WTC11 (cell line): Measurements from ENCODE around the gene CRY2. TPM values are rescaled to one million over a fixed set of nuclear protein-coding genes. Genes with fewer than 3 reads are reported as not detected.
A peak's percentile ranks its signal among the peaks of the same experiment; 100 is the strongest.

Experiments used
- ATAC-seq: fragments of 200-7000 bp; cut with Tn5 transposase; 2 replicates; pipeline ENCODE4 v1.10.0; 2021; ENCODE audit warnings: mild to moderate bottlenecking, moderate library complexity
- CTCF ChIA-PET: fragments of 300-600 bp; sonication (Branson Sonifier 250); formaldehyde crosslinking; loops from one replicate; lab custom pipeline; 2021; ENCODE audit warnings: antibody characterized with exemption; lab: Charles Lee
- POLR2A ChIA-PET: fragments of 350-600 bp; sonication (Branson Sonifier 250); formaldehyde crosslinking; loops from one replicate; lab custom pipeline; 2021; ENCODE audit warnings: antibody characterized with exemption; lab: Charles Lee
- DNase-seq: peaks from one replicate; pipeline ENCODE4 v3.0.0; 2021; ENCODE audit warnings: low spot score
- H3K27ac Mint-ChIP-seq: 2 replicates; pipeline ENCODE4 v1.8.0; 2021; ENCODE audit warnings: mixed read lengths
- H3K27me3 Mint-ChIP-seq: 2 replicates; pipeline ENCODE4 v1.8.0; 2021; ENCODE audit warnings: low read depth, mild to moderate bottlenecking, moderate library complexity, mixed read lengths
- H3K36me3 Mint-ChIP-seq: 2 replicates; pipeline ENCODE4 v1.8.0; 2021; ENCODE audit warnings: mixed read lengths
- H3K4me1 Mint-ChIP-seq: 2 replicates; pipeline ENCODE4 v1.8.0; 2022; ENCODE audit warnings: mixed read lengths
- H3K4me3 Mint-ChIP-seq: 2 replicates; pipeline ENCODE4 v1.8.0; 2021; ENCODE audit warnings: mild to moderate bottlenecking, moderate library complexity, mixed read lengths
- H3K9me3 Mint-ChIP-seq: 2 replicates; pipeline ENCODE4 v1.8.0; 2021; ENCODE audit warnings: mixed read lengths
- CBFB ChIP-seq: sonication (generic); formaldehyde crosslinking; IDR thresholded peaks from 2 replicates; pipeline ENCODE4 v1.8.1; 2022; ENCODE audit warnings: mild to moderate bottlenecking, low read depth, missing genetic modification reagents
- ESRRA ChIP-seq: sonication (generic); formaldehyde crosslinking; IDR thresholded peaks from 2 replicates; pipeline ENCODE4 v1.8.1; 2022; ENCODE audit warnings: mild to moderate bottlenecking, missing genetic modification reagents, borderline replicate concordance
- FOXJ3 ChIP-seq: sonication (generic); formaldehyde crosslinking; IDR thresholded peaks from 2 replicates; pipeline ENCODE4 v1.9.0; 2021; ENCODE audit warnings: missing genetic modification reagents, mild to moderate bottlenecking, borderline replicate concordance
- FOXP1 ChIP-seq: sonication (generic); formaldehyde crosslinking; IDR thresholded peaks from 2 replicates; pipeline ENCODE4 v1.8.0; 2022; ENCODE audit warnings: missing genetic modification reagents, mild to moderate bottlenecking, moderate library complexity, borderline replicate concordance
- GRHL2 ChIP-seq: fragments of 250-450 bp; sonication (Bioruptor Pico); IDR thresholded peaks from 2 replicates; pipeline ENCODE4 v1.8.0; 2022; ENCODE audit warnings: mild to moderate bottlenecking, moderate library complexity; ENCODE audit not compliant: insufficient replicate concordance, severe bottlenecking
- GTF2I ChIP-seq: fragments of 250-450 bp; sonication (Bioruptor Pico); conservative IDR thresholded peaks from 2 replicates; pipeline ENCODE4 v1.4.0; 2021; ENCODE audit warnings: mild to moderate bottlenecking
- MXD4 ChIP-seq: fragments of 250-450 bp; sonication (Bioruptor Pico); IDR thresholded peaks from 2 replicates; pipeline ENCODE4 v1.8.0; 2021; ENCODE audit warnings: mild to moderate bottlenecking, moderate library complexity, borderline replicate concordance
- NFE2L1 ChIP-seq: sonication (generic); formaldehyde crosslinking; IDR thresholded peaks from 2 replicates; pipeline ENCODE4 v1.8.1; 2023; ENCODE audit warnings: missing genetic modification reagents
- NR3C1 ChIP-seq: sonication (generic); formaldehyde crosslinking; conservative IDR thresholded peaks from 2 replicates; pipeline ENCODE4 v1.8.1; 2023; ENCODE audit warnings: low read depth, mild to moderate bottlenecking, missing genetic modification reagents
- OVOL2 ChIP-seq: fragments of 250-450 bp; sonication (Bioruptor Pico); IDR thresholded peaks from 2 replicates; pipeline ENCODE4 v1.9.0; 2021; ENCODE audit warnings: mild to moderate bottlenecking, borderline replicate concordance
- total RNA-seq: library from RNA; stranded (reverse); gene quantifications from 3 replicates; pipeline ENCODE4 v1.2.3, GENCODE V29; 2021
- TF ChIP-seq, protein P1 (sequence below): fragments of 250-450 bp; sonication (Bioruptor Pico); IDR thresholded peaks from 2 replicates; pipeline ENCODE4 v1.8.0; 2021; ENCODE audit warnings: mild to moderate bottlenecking
- TF ChIP-seq, protein P2 (sequence below): sonication (generic); formaldehyde crosslinking; IDR thresholded peaks from 2 replicates; pipeline ENCODE4 v1.8.0; 2023; ENCODE audit warnings: mild to moderate bottlenecking, missing genetic modification reagents
- TF ChIP-seq, protein P3 (sequence below): sonication (generic); formaldehyde crosslinking; IDR thresholded peaks from 2 replicates; pipeline ENCODE4 v1.8.1; 2023; ENCODE audit warnings: mild to moderate bottlenecking, moderate library complexity, missing genetic modification reagents
- TF ChIP-seq, protein P4 (sequence below): fragments of 250-450 bp; sonication (Bioruptor Pico); IDR thresholded peaks from 2 replicates; pipeline ENCODE4 v2.1.2; 2022; ENCODE audit warnings: mild to moderate bottlenecking, moderate library complexity
- TF ChIP-seq, protein P5 (sequence below): sonication (generic); formaldehyde crosslinking; IDR thresholded peaks from 2 replicates; pipeline ENCODE4 v1.8.0; 2022; ENCODE audit warnings: mild to moderate bottlenecking, missing genetic modification reagents
- TF ChIP-seq, protein P6 (sequence below): sonication (generic); formaldehyde crosslinking; IDR thresholded peaks from 2 replicates; pipeline ENCODE4 v1.8.0; 2022; ENCODE audit warnings: mild to moderate bottlenecking, missing genetic modification reagents
- TF ChIP-seq, protein P7 (sequence below): sonication (generic); formaldehyde crosslinking; IDR thresholded peaks from 2 replicates; pipeline ENCODE4 v1.8.0; 2023; ENCODE audit warnings: missing genetic modification reagents

CRY2 gene
- total RNA-seq, 1 experiment from 2014 or later: 18.3 TPM

DNA sequence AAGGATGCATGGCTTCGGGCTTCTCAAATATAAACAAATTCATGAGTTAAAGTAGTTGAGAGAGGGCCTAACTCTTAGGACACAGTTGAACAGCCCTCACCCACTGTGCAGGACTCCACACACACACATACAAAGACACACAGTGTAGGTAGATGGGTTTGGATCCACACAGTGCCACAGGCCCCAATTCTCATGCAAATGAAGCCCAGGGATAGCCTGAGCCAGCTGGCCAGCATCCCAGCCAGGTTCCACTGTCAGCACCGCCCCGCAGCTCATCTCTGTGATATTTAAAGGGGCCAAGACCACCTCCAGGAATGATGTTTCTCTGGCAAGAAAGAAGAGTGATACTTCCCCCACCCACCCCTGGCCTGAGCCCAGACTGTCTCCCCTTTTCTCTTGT lies 30.7 kb upstream of the CRY2 start (continued):
- TF ChIP-seq, protein P1, sequence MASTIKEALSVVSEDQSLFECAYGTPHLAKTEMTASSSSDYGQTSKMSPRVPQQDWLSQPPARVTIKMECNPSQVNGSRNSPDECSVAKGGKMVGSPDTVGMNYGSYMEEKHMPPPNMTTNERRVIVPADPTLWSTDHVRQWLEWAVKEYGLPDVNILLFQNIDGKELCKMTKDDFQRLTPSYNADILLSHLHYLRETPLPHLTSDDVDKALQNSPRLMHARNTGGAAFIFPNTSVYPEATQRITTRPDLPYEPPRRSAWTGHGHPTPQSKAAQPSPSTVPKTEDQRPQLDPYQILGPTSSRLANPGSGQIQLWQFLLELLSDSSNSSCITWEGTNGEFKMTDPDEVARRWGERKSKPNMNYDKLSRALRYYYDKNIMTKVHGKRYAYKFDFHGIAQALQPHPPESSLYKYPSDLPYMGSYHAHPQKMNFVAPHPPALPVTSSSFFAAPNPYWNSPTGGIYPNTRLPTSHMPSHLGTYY: no peak

DNA sequence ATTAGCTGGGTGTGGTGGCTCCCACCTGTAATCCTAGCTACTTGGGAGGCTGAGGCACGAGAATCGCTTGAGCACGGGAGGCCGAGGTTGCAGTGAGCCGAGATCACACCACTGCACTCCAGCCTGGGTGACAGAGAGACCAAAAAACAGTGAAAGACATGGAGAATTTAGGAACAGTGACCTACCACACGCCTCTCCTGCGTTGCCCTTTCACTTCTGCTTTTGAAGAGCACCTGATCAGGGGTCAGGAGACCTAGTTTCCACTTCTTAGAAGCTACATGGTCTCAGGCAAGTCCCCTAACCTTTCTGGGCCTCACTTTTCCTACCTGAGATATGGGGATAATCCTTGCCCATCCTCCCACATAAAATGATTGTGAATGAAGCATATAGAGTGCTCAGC lies 30.1 kb upstream of the CRY2 start:
- no peaks in the 10 kb centered on the region for H3K36me3 Mint-ChIP-seq
- H3K4me1 Mint-ChIP-seq: peaks cover 26% of the 10 kb centered on the region
- ChIA-PET POLR2A (no interaction called here), CTCF (interaction anchor here (1.0 to 2.6 kb wide), 9 partner anchors 13 to 513 kb away, joined by 3 to 32 read pairs (median 4); partner anchors contain the start of gene SLC35C1)
- DNase-seq (no peak), ATAC-seq (no peak)
- no peak overlapping the region for H3K4me3 Mint-ChIP-seq
- H3K9me3 Mint-ChIP-seq: no peaks in the 10 kb centered on the region
- no peak for TF ChIP-seq CBFB
- TF ChIP-seq GTF2I (CRISPR knock-in tag): 0 out of 2 replicates have a peak, but pooled peaks have one; percentile 28
- no peak for TF ChIP-seq GRHL2 (CRISPR knock-in tag)
- peaks cover 22% of the 10 kb centered on the region for H3K27me3 Mint-ChIP-seq
- no peak overlapping the region for H3K27ac Mint-ChIP-seq

DNA sequence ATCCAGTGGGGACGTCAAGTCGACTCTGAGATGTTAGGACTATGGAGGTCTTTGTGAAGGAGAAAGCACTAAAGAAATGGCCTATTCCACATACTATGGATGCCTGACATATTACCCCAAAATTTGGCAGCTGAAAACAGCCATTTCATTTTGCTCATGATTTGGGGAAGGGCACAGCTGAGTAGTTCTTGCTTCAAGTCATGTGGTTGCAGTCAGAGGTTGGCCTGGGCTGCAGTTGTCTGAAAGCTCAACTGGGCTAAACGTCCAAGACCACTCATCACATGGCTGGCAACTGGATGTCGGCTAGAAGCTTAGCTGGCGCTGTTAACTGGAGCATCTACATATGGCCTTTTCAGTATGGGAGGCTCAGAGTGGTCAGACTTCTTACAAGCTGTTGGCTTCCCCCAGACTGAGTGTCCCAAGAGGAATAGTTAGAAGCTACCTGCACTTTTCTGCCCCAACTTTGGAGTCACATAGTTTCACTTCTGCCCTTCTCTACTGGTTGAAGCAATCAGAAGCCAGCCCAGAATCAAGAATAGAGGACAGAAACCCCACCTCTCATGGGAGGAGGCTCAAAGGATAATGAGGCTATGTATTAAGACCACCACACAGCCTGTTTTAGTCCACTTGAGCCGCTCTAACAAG lies 28.2 kb upstream of the CRY2 start:
- DNase-seq (no peak), ATAC-seq (no peak)
- Mint-ChIP-seq H3K9me3 (no peaks in the 10 kb centered on the region), H3K27me3 (peaks cover 22% of the 10 kb centered on the region), H3K27ac (no peak overlapping the region), H3K36me3 (no peaks in the 10 kb centered on the region), H3K4me3 (no peak overlapping the region), H3K4me1 (peaks cover 23% of the 10 kb centered on the region)
- ChIA-PET CTCF (interaction anchor here (0.5 kb wide), 1 partner anchor 215 kb away, joined by 6 read pairs; no protein-coding TSS in a partner anchor), POLR2A (no interaction called here)
- TF ChIP-seq FOXP1 (CRISPR knock-in tag) (no peak), MXD4 (CRISPR knock-in tag) (no peak)

DNA sequence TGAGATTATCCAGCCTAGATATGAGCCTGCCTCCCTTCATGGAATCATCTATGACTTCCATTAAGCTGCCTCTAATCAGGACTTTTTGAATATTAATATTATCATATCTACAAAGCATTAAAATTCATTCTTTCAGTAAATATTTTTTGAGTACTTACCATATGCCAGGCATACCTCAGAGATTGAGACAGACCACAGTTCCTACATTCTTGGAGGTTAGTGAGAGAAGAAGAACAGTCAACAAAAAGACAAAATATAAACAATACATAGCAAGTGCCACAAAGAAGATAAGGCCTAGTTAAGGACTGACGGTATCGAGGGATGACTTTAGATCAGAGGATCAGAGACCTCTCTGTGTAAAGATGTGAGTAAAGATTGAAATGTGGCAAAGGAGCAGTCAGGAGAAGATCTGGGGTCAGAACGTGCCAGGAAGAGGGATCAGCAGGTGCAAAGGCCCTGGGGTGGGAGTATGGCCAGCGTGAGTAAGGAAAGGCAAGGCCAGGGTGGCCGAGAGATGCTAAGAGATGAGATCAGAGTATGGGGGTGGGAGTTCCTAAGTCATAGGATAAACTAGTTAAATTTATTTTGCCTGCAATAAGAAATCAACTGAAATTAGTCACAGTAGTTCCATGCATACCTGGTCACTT lies 26.9 kb upstream of the CRY2 start:
- POLR2A ChIA-PET: no interaction called here
- no peak for DNase-seq
- CTCF ChIA-PET: no interaction called here
- no peaks in the 10 kb centered on the region for H3K9me3 Mint-ChIP-seq
- TF ChIP-seq, protein P2, sequence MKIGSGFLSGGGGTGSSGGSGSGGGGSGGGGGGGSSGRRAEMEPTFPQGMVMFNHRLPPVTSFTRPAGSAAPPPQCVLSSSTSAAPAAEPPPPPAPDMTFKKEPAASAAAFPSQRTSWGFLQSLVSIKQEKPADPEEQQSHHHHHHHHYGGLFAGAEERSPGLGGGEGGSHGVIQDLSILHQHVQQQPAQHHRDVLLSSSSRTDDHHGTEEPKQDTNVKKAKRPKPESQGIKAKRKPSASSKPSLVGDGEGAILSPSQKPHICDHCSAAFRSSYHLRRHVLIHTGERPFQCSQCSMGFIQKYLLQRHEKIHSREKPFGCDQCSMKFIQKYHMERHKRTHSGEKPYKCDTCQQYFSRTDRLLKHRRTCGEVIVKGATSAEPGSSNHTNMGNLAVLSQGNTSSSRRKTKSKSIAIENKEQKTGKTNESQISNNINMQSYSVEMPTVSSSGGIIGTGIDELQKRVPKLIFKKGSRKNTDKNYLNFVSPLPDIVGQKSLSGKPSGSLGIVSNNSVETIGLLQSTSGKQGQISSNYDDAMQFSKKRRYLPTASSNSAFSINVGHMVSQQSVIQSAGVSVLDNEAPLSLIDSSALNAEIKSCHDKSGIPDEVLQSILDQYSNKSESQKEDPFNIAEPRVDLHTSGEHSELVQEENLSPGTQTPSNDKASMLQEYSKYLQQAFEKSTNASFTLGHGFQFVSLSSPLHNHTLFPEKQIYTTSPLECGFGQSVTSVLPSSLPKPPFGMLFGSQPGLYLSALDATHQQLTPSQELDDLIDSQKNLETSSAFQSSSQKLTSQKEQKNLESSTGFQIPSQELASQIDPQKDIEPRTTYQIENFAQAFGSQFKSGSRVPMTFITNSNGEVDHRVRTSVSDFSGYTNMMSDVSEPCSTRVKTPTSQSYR: no peak
- TF ChIP-seq NR3C1 (no peak), OVOL2 (CRISPR knock-in tag) (no peak), NFE2L1 (no peak), FOXJ3 (no peak), GTF2I (CRISPR knock-in tag) (no peak), ESRRA (CRISPR knock-in tag) (no peak)
- TF ChIP-seq, protein P3, sequence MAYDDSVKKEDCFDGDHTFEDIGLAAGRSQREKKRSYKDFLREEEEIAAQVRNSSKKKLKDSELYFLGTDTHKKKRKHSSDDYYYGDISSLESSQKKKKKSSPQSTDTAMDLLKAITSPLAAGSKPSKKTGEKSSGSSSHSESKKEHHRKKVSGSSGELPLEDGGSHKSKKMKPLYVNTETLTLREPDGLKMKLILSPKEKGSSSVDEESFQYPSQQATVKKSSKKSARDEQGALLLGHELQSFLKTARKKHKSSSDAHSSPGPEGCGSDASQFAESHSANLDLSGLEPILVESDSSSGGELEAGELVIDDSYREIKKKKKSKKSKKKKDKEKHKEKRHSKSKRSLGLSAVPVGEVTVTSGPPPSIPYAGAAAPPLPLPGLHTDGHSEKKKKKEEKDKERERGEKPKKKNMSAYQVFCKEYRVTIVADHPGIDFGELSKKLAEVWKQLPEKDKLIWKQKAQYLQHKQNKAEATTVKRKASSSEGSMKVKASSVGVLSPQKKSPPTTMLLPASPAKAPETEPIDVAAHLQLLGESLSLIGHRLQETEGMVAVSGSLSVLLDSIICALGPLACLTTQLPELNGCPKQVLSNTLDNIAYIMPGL (CRISPR knock-in tag): no peak
- TF ChIP-seq, protein P4, sequence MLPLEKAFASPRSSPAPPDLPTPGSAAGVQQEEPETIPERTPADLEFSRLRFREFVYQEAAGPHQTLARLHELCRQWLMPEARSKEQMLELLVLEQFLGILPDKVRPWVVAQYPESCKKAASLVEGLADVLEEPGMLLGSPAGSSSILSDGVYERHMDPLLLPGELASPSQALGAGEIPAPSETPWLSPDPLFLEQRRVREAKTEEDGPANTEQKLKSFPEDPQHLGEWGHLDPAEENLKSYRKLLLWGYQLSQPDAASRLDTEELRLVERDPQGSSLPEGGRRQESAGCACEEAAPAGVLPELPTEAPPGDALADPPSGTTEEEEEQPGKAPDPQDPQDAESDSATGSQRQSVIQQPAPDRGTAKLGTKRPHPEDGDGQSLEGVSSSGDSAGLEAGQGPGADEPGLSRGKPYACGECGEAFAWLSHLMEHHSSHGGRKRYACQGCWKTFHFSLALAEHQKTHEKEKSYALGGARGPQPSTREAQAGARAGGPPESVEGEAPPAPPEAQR (CRISPR knock-in tag): no peak
- TF ChIP-seq, protein P5, sequence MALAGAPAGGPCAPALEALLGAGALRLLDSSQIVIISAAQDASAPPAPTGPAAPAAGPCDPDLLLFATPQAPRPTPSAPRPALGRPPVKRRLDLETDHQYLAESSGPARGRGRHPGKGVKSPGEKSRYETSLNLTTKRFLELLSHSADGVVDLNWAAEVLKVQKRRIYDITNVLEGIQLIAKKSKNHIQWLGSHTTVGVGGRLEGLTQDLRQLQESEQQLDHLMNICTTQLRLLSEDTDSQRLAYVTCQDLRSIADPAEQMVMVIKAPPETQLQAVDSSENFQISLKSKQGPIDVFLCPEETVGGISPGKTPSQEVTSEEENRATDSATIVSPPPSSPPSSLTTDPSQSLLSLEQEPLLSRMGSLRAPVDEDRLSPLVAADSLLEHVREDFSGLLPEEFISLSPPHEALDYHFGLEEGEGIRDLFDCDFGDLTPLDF (CRISPR knock-in tag): no peak
- TF ChIP-seq, protein P6, sequence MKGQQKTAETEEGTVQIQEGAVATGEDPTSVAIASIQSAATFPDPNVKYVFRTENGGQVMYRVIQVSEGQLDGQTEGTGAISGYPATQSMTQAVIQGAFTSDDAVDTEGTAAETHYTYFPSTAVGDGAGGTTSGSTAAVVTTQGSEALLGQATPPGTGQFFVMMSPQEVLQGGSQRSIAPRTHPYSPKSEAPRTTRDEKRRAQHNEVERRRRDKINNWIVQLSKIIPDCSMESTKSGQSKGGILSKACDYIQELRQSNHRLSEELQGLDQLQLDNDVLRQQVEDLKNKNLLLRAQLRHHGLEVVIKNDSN: no peak
- TF ChIP-seq, protein P7, sequence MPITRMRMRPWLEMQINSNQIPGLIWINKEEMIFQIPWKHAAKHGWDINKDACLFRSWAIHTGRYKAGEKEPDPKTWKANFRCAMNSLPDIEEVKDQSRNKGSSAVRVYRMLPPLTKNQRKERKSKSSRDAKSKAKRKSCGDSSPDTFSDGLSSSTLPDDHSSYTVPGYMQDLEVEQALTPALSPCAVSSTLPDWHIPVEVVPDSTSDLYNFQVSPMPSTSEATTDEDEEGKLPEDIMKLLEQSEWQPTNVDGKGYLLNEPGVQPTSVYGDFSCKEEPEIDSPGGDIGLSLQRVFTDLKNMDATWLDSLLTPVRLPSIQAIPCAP (CRISPR knock-in tag): no peak
- peaks cover 22% of the 10 kb centered on the region for H3K27me3 Mint-ChIP-seq
- H3K4me3 Mint-ChIP-seq: no peak overlapping the region
- no peak for ATAC-seq
- peaks cover 23% of the 10 kb centered on the region for H3K4me1 Mint-ChIP-seq
- H3K27ac Mint-ChIP-seq: no peak overlapping the region
- no peaks in the 10 kb centered on the region for H3K36me3 Mint-ChIP-seq
